HEK293T (cell line): Measurements from ENCODE around the gene GALNT18.

Experiments used
- BHLHE40 ChIP-seq: fragments of 450-650 bp; IDR thresholded peaks from 2 replicates; pipeline ENCODE4 v1.6.1; 2016; ENCODE audit warnings: mild to moderate bottlenecking, moderate library complexity, borderline replicate concordance
- FOXK2 ChIP-seq: fragments of 450-650 bp; IDR thresholded peaks from 2 replicates; pipeline ENCODE4 v1.6.1; 2016; ENCODE audit warnings: mild to moderate bottlenecking
- FOXM1 ChIP-seq: fragments of 450-650 bp; IDR thresholded peaks from 2 replicates; pipeline ENCODE4 v1.6.1; 2017; ENCODE audit warnings: mild to moderate bottlenecking, borderline replicate concordance
- HDGF ChIP-seq: fragments of 450-650 bp; IDR thresholded peaks from 2 replicates; pipeline ENCODE4 v1.6.1; 2017; ENCODE audit warnings: antibody characterized with exemption, borderline replicate concordance
- TARDBP ChIP-seq: fragments of 450-650 bp; IDR thresholded peaks from 2 replicates; pipeline ENCODE4 v1.6.1; 2016

DNA sequence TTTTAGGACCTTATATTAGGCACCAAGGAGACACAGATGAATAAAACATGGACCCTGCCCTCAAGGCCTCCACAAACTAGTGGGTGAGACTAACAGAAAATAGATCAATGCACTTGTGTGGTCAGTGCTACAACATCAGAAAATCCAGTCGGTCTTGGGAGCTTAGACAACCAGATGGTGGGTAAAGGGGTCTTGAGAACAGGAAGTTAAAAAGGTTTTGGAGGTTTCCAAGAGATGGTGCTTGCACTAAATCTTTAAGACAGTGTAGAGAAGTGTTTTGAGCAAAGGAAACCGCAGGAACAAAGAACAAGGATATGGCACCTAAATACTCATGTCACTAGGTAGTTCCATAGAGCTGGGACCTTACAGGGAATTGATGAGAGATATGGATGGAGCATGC is 56.2 kb downstream of the GALNT18 start:
- TF ChIP-seq HDGF (no peak), BHLHE40 (no peak), FOXM1 (no peak), TARDBP (no peak), FOXK2 (no peak)
